COLO668 (cell line): ENCODE data around the gene TMX4.
A peak's percentile ranks its signal among the peaks of the same experiment; 100 is the strongest.
"Not testable (repeated sequence)": the region's sequence is repeated elsewhere in the genome, so short reads cannot be mapped to it uniquely, and the experiment has no call there.

Experiments used
- DNase-seq: peaks from one replicate; lab custom pipeline; 2025; ENCODE audit not compliant: unreplicated experiment; lab: John Stamatoyannopoulos, UW

The TMX4 gene, protein sequence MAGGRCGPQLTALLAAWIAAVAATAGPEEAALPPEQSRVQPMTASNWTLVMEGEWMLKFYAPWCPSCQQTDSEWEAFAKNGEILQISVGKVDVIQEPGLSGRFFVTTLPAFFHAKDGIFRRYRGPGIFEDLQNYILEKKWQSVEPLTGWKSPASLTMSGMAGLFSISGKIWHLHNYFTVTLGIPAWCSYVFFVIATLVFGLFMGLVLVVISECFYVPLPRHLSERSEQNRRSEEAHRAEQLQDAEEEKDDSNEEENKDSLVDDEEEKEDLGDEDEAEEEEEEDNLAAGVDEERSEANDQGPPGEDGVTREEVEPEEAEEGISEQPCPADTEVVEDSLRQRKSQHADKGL

DNA sequence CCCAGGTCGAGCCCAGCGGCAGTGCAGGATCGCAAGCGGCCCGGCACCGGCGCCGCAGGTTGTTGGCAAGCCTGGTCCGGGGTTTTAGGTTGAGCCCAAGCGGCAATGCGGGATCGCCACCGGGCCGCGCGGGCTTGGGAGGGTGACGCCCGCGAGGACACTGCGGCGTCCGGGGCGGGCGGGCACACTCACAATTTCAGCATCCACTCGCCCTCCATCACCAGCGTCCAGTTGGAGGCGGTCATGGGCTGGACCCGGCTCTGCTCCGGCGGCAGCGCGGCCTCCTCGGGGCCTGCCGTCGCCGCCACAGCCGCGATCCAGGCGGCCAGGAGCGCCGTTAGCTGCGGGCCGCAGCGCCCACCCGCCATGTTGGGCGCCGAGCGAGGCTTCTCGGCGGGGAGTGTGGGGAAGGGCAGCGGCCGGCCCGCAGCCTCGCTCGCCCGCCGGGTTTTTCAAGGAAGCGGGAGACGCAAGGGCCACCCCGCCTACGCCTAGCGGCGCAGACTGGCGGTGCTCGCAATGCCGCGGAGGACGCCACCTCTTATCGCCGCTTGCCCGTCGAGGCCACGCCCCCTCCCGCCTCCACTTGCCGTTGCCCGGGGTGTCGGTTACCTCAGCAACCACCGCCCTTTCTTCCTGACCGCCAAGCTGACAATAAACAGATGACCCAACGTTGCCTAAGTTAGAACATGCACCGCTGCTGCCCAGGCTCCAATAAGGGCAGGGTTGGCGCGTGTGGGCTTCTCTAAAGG lies at the start of gene TMX4:
TSS of gene TMX4 (minus strand) at position 516 of the 752 bp plus-strand sequence. CDS start at position 368, 148 bp downstream.
- peak; percentile 98 for DNase-seq

DNA sequence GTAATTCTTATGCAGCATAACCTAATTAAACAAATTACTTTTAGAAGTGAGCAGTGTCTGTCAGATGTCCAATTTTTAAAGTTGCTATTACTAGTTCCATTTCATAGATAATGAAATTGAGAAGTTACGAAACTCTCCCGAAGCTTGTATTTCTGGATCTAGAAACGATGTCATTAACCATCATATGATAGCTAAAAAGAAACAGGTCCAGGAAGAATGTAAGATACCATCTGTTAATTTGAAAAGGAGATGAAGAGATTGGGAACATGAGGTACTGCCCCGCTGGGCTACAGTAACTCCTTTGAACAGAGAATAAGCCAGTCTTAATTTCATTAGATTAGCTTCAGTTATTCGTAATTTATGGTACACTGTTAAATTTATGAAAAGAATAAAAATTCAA lies 47.5 kb upstream of the TMX4 start:
- DNase-seq, result no peak

DNA sequence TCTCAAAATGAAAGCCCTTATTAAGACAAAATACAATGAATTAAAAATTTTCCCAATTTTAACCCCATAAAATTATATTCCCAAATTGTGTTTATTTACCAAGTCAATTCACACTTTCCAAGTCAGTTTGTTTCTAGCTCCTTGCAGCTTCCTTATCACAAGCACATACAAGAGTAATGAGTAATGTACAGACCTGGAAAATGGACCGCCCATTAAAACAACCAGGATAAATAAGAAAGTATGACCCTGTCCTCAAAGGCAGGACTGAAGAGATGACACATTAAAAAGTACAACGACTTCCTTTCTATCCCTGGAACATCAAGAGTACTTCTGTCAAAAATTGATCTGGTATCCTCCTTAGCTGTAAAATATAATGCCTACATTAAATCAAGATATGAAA lies 47.1 kb upstream of the TMX4 start:
- DNase-seq, result no peak

DNA sequence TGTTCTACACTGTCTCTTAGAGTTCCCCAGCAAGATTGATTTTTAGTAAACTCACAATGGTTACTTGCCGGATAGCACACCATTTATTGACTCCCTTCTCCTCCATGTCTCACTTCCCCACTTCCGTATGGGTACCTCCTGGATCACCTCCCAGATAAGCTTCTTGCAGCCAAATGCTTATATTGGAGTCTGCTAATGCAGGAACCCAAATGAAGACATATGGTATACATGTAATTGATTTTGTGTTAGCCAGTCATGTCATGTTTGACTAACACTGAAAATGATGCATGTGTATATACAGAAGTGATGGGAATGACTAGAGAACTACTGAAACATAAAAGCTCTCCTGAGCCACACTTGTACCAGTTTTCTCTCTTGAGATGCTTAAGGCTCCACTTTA lies 46.1 kb upstream of the TMX4 start:
- DNase-seq, result no peak

DNA sequence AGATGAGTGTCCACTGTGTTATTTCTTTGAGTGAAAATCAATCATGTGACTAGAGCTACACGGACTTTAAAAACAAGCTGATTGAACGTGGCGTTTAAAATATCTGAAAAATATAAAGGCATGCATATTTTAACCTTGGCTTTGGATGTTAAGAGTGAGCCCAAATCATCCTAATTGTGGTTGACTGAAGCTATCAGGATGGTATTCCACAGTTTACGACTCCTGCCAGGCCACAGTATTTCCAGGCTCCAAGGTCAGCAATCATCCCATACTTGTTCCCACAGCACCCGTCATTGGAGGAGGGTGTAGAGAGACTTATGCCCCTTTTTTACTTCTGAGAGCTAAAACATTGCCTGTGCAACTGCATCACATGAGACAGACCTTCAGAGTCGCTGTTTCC lies 43.2 kb upstream of the TMX4 start:
- no peak for DNase-seq

DNA sequence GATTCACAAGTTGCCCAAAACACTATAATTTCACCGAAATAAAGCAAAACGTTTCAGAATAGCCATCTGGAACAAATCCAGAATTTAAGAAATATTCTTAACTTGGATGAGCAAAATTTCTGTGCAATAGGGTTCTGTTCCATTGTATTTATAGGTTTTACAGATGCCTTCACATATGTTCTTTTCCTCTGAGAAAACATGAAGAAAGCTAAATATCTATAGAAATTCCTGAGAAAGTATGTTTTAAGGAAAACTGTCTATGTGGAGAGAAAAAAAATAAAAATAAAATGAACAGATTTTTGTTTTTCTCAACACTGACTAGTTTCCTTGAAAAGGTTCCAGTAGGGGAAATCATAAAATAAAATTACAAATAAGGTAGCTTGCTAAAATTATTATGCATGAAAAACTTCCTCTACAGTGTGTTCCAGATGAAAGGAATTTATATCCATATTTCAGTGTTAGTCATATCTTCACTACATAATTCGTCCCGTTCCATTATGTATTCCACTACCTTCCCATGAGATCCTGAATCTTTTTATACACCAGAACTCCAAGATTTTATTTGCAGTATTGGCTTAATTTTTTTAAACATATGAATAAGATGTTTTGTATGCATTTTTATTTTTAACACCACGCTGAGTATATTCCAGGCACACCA lies 42.4 kb upstream of the TMX4 start:
- no peak for DNase-seq

DNA sequence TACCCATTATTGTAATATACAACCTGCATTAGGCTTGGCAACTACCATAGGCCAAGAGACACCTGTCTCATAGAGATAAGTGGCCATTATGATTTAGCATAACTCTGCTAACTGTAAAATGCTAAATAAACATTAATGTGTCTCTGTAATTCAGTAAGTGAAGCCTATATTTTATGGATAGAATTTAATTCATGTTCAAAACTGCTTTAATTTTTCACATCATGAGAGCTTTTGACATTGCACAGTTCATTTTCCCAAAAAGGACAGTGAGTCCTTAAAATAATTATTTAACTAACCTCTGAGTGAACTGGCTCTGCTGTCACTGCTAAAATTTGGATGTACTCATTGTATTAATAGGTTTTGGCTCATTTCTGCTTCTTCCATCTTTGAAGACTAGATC lies 41.4 kb upstream of the TMX4 start:
- DNase-seq, result no peak

DNA sequence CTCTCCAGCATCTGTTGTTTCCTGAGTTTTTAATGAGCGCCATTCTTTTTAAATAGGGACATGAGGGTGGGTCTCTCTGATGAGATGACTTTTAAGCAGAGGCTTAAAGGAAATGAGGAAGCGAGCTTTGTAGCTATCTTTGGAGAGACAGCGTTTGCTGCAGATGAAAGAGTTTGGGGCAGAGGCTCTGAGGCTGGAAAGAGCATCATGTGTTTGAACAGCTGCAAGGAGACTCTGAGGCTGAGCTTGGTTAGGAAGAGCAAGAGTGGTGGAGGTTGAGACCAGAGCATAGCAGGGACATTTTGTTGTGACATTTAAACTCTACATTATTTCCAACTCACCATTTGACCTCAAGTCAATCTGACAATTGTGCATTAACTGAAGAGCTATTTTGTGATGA lies 38.3 kb upstream of the TMX4 start:
- DNase-seq, result no peak

DNA sequence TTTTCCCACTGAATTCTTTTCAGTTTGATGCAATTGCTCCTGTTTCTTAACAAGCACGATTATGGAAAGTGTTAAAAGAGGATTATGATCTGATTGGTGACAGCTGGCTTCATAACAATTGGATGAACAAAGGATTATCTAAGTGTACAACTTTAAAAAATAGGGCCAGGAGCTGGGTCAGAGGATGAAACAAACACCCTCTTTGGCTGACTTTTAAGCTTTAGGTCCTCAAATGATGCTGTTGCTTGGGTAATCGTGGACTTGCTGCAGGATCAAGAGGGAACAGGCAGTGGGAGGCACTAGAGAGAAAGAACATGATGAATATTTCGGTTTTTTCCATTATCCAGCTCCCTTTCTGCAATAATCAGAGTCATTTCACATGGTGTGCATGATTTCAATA lies 35.5 kb upstream of the TMX4 start:
- no peak for DNase-seq

DNA sequence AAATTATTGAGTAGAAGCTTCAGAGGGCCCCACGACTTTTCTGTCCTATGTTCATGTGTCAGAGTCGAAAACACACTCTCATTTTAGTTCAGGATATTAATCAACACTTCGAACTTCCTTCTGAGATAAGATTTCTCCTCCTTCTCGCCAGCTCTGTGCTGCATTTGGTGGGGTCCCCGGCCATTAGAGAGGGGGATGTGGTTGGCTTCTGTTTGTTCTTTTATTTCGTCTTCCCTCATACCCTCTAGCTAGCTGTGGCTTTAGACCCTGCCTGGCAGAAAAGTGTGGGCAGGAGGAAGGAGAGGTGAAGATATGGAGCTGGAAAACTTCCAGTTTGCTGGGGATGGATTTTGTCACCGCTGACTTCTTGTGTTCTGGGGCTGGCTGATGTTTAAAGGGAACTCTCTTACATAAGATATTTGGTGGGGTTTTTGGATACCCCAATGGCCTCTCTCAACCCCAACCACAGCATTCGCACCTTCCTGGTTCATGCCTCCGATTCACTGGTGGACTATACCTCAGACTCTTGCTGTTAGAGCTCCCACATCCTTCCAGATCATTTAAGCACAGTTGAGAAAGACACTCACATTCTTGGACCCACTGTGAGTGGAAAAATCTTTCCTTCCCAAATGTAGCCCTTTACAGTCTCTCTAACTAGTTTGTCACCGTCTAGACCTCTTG lies 30.7 kb upstream of the TMX4 start:
- DNase-seq, result no peak

DNA sequence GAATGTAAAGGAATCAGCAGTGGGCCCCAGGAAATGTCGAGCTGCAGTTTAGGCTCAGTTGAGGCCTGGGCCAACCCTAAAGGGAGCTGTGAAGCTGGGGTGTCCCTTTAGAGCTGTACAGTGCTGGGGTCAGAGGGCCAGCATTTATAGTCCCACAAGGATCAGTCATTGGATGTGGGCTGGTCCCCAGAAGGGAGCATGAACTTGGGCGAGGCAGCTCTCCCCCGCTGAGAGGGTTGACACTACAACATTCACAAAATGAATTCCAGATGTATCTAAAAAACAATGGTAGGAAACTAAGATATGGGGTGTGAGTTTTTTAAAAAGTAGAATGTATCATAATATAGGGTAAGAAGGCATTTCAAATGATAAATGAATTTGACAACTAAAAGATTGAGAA lies 29.7 kb upstream of the TMX4 start:
- DNase-seq, result no peak

DNA sequence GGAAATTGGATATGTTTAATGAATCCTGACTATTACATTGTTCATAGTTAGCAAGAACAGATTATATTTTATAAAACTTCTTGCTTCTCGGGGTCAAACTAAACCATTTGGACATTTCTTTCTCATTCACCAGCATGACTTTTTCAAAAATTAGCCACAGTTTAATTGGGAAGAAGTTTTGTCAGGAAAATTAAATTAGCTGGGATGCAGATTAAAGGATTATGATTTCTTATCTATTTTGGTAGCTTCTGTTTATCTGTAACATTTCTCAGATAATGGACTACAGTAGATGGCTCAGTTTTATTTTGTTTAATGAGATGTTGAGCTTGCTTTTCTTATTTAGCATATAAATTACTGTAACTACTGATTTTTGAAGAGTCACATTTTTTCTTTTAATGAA lies 26.4 kb upstream of the TMX4 start:
- DNase-seq, result no peak

DNA sequence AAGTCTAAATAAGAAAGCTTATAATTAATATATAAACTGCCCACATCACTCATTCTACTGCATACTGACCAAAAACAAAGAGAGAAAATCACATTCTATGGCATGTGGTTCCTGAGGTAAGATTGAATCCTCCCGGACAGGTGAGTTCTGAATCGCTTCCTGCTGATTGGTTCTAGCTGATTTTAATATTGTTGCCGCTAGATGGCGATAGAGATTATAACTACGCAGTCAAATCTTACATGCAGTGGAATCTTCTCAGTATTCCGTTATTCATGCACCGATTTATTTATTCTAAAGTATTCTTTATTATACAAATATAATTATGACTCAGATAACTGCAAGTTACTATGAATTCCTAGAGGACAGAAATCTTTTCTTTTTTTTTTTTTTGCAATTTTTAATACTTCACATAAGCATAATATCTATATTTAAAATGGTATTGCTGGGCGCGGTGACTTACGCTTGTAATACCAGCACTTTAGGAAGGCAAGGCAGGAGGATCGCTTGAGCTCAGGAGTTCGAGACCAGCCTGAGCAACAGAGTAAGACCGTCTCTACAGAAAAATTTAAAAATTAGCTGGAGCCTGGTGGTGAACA lies 24.2 kb upstream of the TMX4 start:
- DNase-seq, result peak; percentile 24

DNA sequence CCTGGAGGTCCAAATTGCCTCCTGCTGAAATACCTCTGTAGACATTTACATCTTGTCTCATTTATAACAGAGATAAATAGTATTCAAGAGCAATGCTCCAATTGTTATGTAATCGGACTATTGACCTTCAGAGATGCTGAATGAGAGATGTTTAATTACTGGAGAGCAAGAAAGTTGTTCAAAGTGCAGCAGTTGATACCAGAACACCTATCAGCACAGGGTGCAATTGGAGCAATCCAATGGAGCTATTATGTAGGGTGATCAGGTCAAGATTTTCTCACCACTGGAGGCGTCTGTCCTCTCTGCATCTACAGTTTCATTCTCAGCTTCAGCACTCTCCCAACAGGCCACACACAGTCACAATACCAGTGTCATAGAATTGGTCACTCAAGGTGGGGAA lies 19.5 kb upstream of the TMX4 start:
- DNase-seq, result no peak

DNA sequence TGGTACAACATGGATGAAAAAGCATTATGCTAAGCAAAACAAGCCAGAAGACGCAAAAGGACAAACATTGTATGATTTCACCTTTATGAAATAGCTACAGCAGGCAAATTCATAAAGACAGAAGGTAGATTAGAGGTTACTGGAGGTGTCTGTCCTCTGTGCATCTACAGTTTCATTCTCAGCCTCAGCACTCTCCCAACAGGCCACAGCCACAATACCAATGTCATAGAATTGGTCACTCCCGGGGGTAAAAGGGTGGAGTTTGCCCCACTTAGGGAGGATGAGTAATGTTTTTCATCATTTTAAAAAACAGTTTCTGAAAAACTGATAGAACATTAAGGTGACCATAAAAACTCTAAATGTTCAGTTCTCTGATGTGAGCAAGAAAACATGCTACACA lies 17.2 kb upstream of the TMX4 start:
- no peak for DNase-seq

DNA sequence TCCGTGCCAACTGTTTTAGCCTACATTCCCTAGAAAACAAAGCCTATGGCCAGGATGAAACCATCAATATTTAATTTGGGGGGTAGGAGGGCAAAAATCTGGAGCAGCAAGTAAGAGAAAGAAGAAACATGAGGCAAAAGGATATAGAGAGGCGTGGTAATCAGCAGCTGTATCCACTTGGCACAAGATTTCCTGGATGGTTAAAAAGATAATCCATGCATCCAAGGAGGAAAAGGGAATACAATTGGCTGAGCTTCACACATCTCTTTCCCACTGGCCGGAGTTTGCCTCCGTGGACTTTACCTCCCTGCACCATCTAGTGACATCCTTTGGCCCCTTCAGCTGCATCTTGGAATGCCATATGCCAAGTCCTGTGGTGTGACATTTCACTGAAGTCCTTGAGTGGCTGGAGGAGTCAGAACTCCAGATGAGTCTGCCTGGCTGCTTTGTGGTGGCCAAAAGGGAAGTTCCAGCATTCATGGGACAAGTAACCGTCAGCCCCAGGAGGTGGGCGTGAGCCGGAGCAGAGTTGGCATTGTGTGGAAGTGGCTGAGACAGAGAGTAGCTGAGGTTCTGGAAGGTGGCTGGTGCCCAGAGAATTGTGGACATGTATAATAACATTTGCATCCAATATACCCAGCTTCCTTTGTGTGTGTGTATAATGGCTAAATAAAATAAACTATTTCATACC lies 13.7 kb upstream of the TMX4 start:
- DNase-seq, result no peak

DNA sequence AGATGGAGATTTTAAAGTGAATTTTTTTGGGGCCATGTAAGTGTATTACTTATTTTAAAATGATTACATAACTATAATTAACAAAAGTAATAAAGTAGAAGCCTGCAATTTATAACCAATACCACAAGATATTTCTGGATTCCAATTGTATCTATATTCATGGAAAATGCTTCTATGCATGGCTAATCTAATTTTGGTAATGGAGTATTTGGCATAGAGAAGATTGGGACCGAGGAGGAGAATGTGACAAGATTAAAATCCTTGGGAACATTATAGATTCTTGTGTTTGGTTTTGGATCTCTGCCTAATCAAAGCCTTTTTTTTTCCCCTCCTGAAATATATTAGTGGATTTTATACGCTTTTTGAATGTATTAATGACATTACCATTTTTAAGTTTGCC lies 12.9 kb upstream of the TMX4 start:
- no peak for DNase-seq

DNA sequence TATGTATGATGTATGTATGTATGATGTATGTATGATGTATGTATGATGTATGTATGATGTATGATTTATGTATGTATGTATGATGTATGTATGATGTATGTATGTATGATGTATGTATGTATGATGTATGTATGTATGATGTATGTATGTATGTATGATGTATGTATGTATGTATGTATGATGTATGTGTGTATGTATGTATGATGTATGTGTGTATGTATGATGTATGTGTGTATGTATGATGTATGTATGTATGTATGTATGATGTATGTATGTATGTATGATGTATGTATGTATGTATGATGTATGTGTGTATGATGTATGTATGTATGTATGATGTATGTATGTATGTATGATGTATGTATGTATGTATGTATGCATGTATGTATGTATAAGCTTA lies 12.0 kb upstream of the TMX4 start:
- DNase-seq, result not testable (repeated sequence)

DNA sequence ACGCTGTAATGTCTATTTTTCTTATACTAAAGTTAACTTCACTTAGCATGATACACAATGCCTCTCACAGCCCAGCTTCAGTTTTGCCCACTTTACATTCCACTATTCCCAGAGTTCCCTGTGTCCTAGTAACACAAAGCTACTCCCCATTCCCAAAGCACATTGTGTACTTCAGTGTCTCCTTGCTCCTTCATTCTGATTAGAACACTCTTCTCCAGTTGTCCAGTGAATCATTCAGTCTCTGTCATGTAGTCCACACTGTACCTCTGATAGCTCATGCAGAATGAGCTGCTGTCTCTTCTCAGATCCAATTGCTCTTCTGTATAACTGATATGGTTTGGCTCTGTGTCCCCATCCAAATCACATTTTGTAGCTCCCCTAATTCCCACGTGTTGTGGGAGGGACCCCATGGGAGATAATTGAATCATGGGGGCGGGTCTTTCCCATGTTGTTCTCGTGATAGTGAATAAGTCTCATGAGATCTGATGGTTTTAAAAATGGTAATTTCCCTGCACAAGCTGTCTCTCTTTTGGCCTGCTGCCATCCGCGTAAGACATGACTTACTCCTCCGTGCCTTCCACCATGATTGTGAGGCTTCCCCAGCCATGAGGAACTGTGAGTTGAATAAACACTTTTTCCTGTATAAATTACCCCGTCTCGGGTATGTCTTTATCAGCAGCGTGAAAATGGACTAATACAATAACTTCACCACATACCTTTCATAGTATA lies 2.1 kb upstream of the TMX4 start:
- DNase-seq, result no peak
